Measurements from ENCODE around the gene DYDC2. TPM values are rescaled to one million over a fixed set of nuclear protein-coding genes. Genes with fewer than 3 reads are reported as not detected.
A peak's percentile ranks its signal among the peaks of the same experiment; 100 is the strongest.

Gene DYDC2
- total RNA-seq, 4 donors from 2014 or later, result 2.4 TPM; not detected in 3

GRCh38 chr10:80405035-80405434 is 48.5 kb downstream of the DYDC2 start:
- WGBS, result 36% methylated on average over 1 of the region's 1 CpG
- Histone ChIP-seq H3K4me1 (peaks cover 36% of the 10 kb centered on the region), H3K27ac (no peak overlapping the region), H3K36me3 (no peaks in the 10 kb centered on the region), H3K27me3 (no peaks in the 10 kb centered on the region), H3K4me3 (no peak overlapping the region), H3K9me3 (no peaks in the 10 kb centered on the region)
- no peak for TF ChIP-seq CTCF (IDR thresholded peaks at IDR 0.05)
- no peak for TF ChIP-seq POLR2AphosphoS5 (IDR thresholded peaks at IDR 0.05)
- no peak for TF ChIP-seq POLR2A (IDR thresholded peaks at IDR 0.05)
- TF ChIP-seq EP300 (IDR thresholded peaks at IDR 0.05), result no peak
- no peak for DNase-seq (ENCODE audit: low spot score in 2 of 2)

- Histone ChIP-seq H3K4me3 (no peak overlapping the region), H3K27ac (no peak overlapping the region), H3K36me3 (no peaks in the 10 kb centered on the region), H3K9me3 (no peaks in the 10 kb centered on the region), H3K4me1 (peaks cover 42% of the 10 kb centered on the region), H3K27me3 (no peaks in the 10 kb centered on the region)
- DNase-seq (ENCODE audit: low spot score in 2 of 2), result no peak
- 56% methylated on average over 4 of the region's 4 CpGs for whole genome bisulfite sequencing
- TF ChIP-seq POLR2AphosphoS5 (IDR thresholded peaks at IDR 0.05), result no peak
- TF ChIP-seq CTCF (IDR thresholded peaks at IDR 0.05), result no peak
- no peak for TF ChIP-seq EP300 (IDR thresholded peaks at IDR 0.05)
- no peak for TF ChIP-seq POLR2A (IDR thresholded peaks at IDR 0.05)
Observed at GRCh38 chr10:80405626-80406025, 49.0 kb downstream of the DYDC2 start.

- Histone ChIP-seq H3K36me3 (no peaks in the 10 kb centered on the region), H3K4me1 (peaks cover 47% of the 10 kb centered on the region), H3K4me3 (no peak overlapping the region), H3K27ac (no peak overlapping the region), H3K9me3 (no peaks in the 10 kb centered on the region), H3K27me3 (no peaks in the 10 kb centered on the region)
- TF ChIP-seq POLR2AphosphoS5 (IDR thresholded peaks at IDR 0.05), result no peak
- no peak for TF ChIP-seq POLR2A (IDR thresholded peaks at IDR 0.05)
- no peak for TF ChIP-seq EP300 (IDR thresholded peaks at IDR 0.05)
- no peak for TF ChIP-seq CTCF (IDR thresholded peaks at IDR 0.05)
- 27% methylated on average over 4 of the region's 4 CpGs for WGBS
- DNase-seq (ENCODE audit: low spot score in 2 of 2), result no peak
Observed at GRCh38 chr10:80406204-80406603, 49.6 kb downstream of the DYDC2 start.

GRCh38 chr10:80407812-80408241 is 51.2 kb downstream of the DYDC2 start:
- H3K27me3 ChIP-seq, result no peaks in the 10 kb centered on the region
- DNase-seq (ENCODE audit: low spot score in 2 of 2), result peak in 1 of 2 donors; percentile 74
- peak overlapping the region; percentile 84 for H3K4me3 ChIP-seq
- no peaks in the 10 kb centered on the region for H3K9me3 ChIP-seq
- TF ChIP-seq POLR2A (IDR thresholded peaks at IDR 0.05), result no peak
- no peak for TF ChIP-seq CTCF (IDR thresholded peaks at IDR 0.05)
- TF ChIP-seq EP300 (IDR thresholded peaks at IDR 0.05), result no peak
- TF ChIP-seq POLR2AphosphoS5 (IDR thresholded peaks at IDR 0.05), result no peak
- WGBS, result 24% methylated on average over 16 of the region's 16 CpGs
- H3K36me3 ChIP-seq, result no peaks in the 10 kb centered on the region
- peak overlapping the region; percentile 82 for H3K27ac ChIP-seq
- H3K4me1 ChIP-seq, result peaks cover 62% of the 10 kb centered on the region

- WGBS, result 5% methylated on average over 20 of the region's 96 CpGs
- peak; percentile 86 to 89 for DNase-seq (ENCODE audit: low spot score in 2 of 2)
- Histone ChIP-seq H3K9me3 (no peaks in the 10 kb centered on the region), H3K4me3 (peak within 1 kb of the TSS; percentile 84), H3K27me3 (no peaks in the 10 kb centered on the region), H3K36me3 (no peaks in the 10 kb centered on the region), H3K27ac (peak within 1 kb of the TSS; percentile 82), H3K4me1 (peaks cover 69% of the 10 kb centered on the region)
- TF ChIP-seq POLR2AphosphoS5 (IDR thresholded peaks at IDR 0.05), result no peak
- no peak for TF ChIP-seq CTCF (IDR thresholded peaks at IDR 0.05)
- no peak for TF ChIP-seq EP300 (IDR thresholded peaks at IDR 0.05)
- TF ChIP-seq POLR2A (IDR thresholded peaks at IDR 0.05), result no peak
Observed at GRCh38 chr10:80408242-80409101, 51.9 kb downstream of the DYDC2 start, which contains the start of gene PRXL2A. TSS of gene PRXL2A (plus strand) at chr10:80408551. CDS start at chr10:80420468, 11,917 bp downstream.
